SK-N-SH (cell line): ENCODE results near the gene SRRM4. TPM values are rescaled to one million over a fixed set of nuclear protein-coding genes. Genes with fewer than 3 reads are reported as not detected.

ENCODE experiments used
- CTCF ChIA-PET: fragments of 300-600, 350-600 bp; formaldehyde crosslinking; extraction: SDS; loops from one replicate; lab custom pipeline; 2021; lab: Yijun Ruan, JAX
- POLR2A ChIA-PET: fragments of 350-600 bp; sonication (Branson Sonifier 250); formaldehyde crosslinking; extraction: SDS; loops from one replicate; lab custom pipeline; 2020; ENCODE audit warnings: antibody characterized with exemption, inconsistent platforms; lab: Yijun Ruan, JAX
- DNase-seq: peaks from one replicate; pipeline ENCODE4 v3.0.0; 2012
- H2AFZ ChIP-seq: fragments of 200-600 bp; sonication (generic); 2 replicates; pipeline ENCODE4 v1.8.1; 2016; ENCODE audit warnings: antibody characterized with exemption, mild to moderate bottlenecking, low read depth
- H3F3A ChIP-seq: fragments of 200-600 bp; sonication (generic); replicated peaks from 2 replicates; pipeline ENCODE3; 2016; ENCODE audit warnings: antibody characterized with exemption, mild to moderate bottlenecking; ENCODE audit not compliant: insufficient read depth
- H3K27ac ChIP-seq, 2 experiments: fragments of 200-500 bp in 1 of 2; fragments of 200-600 bp in 1 of 2; sonication (Bioruptor generic) in 1 of 2; sonication (generic), shearing (Covaris generic) in 1 of 2; 2 replicates each; pipeline versions ENCODE4 v1.5.1 to v1.6.1; 2014 to 2016; ENCODE audit warnings: low read depth in 2 of 2, inconsistent platforms in 1 of 2, low read length in 1 of 2, mild to moderate bottlenecking in 1 of 2, mixed read lengths in 1 of 2
- H3K27me3 ChIP-seq: fragments of 200-600 bp; sonication (generic), shearing (Covaris generic); 2 replicates; pipeline ENCODE4 v1.6.1; 2016; ENCODE audit warnings: mixed run types; ENCODE audit not compliant: insufficient read depth
- H3K36me3 ChIP-seq, 2 experiments: fragments of 200-500 bp in 1 of 2; fragments of 200-600 bp in 1 of 2; sonication (Bioruptor generic) in 1 of 2; sonication (generic) in 1 of 2; replicated peaks in 1 of 2; 2 replicates each; pipeline versions ENCODE3 to v1.5.1; 2014 to 2016; ENCODE audit warnings: low read length in 1 of 2, mild to moderate bottlenecking in 1 of 2; ENCODE audit not compliant: insufficient read depth in 2 of 2, control insufficient read depth in 1 of 2
- H3K4me1 ChIP-seq, 2 experiments: fragments of 200-500 bp in 1 of 2; fragments of 200-600 bp in 1 of 2; sonication (Bioruptor generic) in 1 of 2; sonication (generic), shearing (Covaris generic) in 1 of 2; 2 replicates each; pipeline versions ENCODE4 v1.5.1 to v1.6.1; 2014 to 2016; ENCODE audit warnings: low read depth in 1 of 2, low read length in 1 of 2, mixed run types in 1 of 2; ENCODE audit not compliant: insufficient read depth in 2 of 2, control insufficient read depth in 1 of 2
- H3K4me2 ChIP-seq: fragments of 200-600 bp; sonication (generic), shearing (Covaris generic); 2 replicates; pipeline ENCODE4 v1.6.1; 2017; ENCODE audit warnings: mixed run types
- H3K4me3 ChIP-seq, 2 experiments: fragments of 200-500 bp in 1 of 2; fragments of 200-600 bp in 1 of 2; sonication (Bioruptor generic) in 1 of 2; sonication (generic), shearing (Covaris generic) in 1 of 2; 2 replicates each; pipeline versions ENCODE4 v1.5.1 to v1.8.1; 2014 to 2016; ENCODE audit warnings: low read depth in 2 of 2, inconsistent platforms in 1 of 2, low read length in 1 of 2, mild to moderate bottlenecking in 1 of 2, mixed read lengths in 1 of 2, moderate library complexity in 1 of 2
- H3K79me2 ChIP-seq: fragments of 200-600 bp; sonication (generic); 2 replicates; pipeline ENCODE4 v1.8.1; 2017; ENCODE audit warnings: mild to moderate bottlenecking; ENCODE audit not compliant: insufficient read depth
- H3K9ac ChIP-seq: fragments of 200-600 bp; sonication (generic); 2 replicates; pipeline ENCODE4 v1.6.1; 2017; ENCODE audit warnings: mixed run types
- H3K9me2 ChIP-seq: fragments of 200-600 bp; sonication (generic); 2 replicates; pipeline ENCODE4 v1.6.1; 2017; ENCODE audit warnings: mixed run types
- H3K9me3 ChIP-seq: fragments of 200-600 bp; sonication (generic); 2 replicates; pipeline ENCODE4 v1.6.1; 2017; ENCODE audit warnings: mixed run types, mild to moderate bottlenecking, moderate library complexity
- H4K20me1 ChIP-seq: fragments of 200-600 bp; sonication (generic); 2 replicates; pipeline ENCODE4 v1.6.1; 2017; ENCODE audit warnings: mild to moderate bottlenecking, mixed run types; ENCODE audit not compliant: insufficient read depth
- EZH2phosphoT487 ChIP-seq: fragments of 200-600 bp; sonication (generic); IDR thresholded peaks from 2 replicates; pipeline ENCODE4 v1.6.1; 2017; ENCODE audit warnings: low read depth, mixed run types, mild to moderate bottlenecking, antibody characterized with exemption, moderate library complexity, borderline replicate concordance
- FOSL2 ChIP-seq: IDR thresholded peaks from 2 replicates; pipeline ENCODE4 v1.4.0; 2012; ENCODE audit warnings: low read depth, mild to moderate bottlenecking, moderate library complexity, borderline replicate concordance
- FOXJ3 ChIP-seq: sonication (generic); formaldehyde crosslinking; IDR thresholded peaks from 2 replicates; pipeline ENCODE4 v1.5.1; 2020; ENCODE audit warnings: mild to moderate bottlenecking, missing genetic modification reagents
- GABPA ChIP-seq: IDR thresholded peaks from 2 replicates; pipeline ENCODE4 v1.4.0; 2012; ENCODE audit warnings: low read depth, mild to moderate bottlenecking
- JUND ChIP-seq: IDR thresholded peaks from 2 replicates; pipeline ENCODE4 v1.4.0; 2012
- NFIC ChIP-seq: IDR thresholded peaks from 2 replicates; pipeline ENCODE4 v1.4.0; 2012; ENCODE audit warnings: borderline replicate concordance
- RXRA ChIP-seq: IDR thresholded peaks from 2 replicates; pipeline ENCODE4 v1.4.0; 2012; ENCODE audit warnings: low read depth, mild to moderate bottlenecking, borderline replicate concordance
- SMC3 ChIP-seq: IDR thresholded peaks from 2 replicates; pipeline ENCODE4 v1.6.1; 2012; ENCODE audit warnings: low read depth, low read length, improper control_type of control experiment
- TEAD4 ChIP-seq: IDR thresholded peaks from 2 replicates; pipeline ENCODE4 v1.4.0; 2012; ENCODE audit warnings: mild to moderate bottlenecking, borderline replicate concordance; ENCODE audit not compliant: insufficient read depth
- WGBS: methylation state at CpG from one replicate; pipeline ENCODE4 v1.1.6; 2017; ENCODE audit warnings: low lambda C conversion rate; 5-methylcytosine and 5-hydroxymethylcytosine counted together
- polyA plus RNA-seq, 3 experiments: library from polyadenylated mRNA; depleted of rRNA; stranded (reverse); fragments of >200 nt; gene quantifications; 2 replicates each; pipeline ENCODE4 v1.2.3, GENCODE V29; 2012
- TF ChIP-seq, protein P1 (sequence below): IDR thresholded peaks from 2 replicates; pipeline ENCODE4 v1.4.0; 2012; ENCODE audit warnings: low read depth, borderline replicate concordance
- TF ChIP-seq, protein P2 (sequence below): IDR thresholded peaks from 2 replicates; pipeline ENCODE4 v1.4.0; 2012; ENCODE audit warnings: low read depth, borderline replicate concordance

SRRM4 gene
- polyA plus RNA-seq, 1 of the 3 experiments (the other 2 are of a cell fraction) = 0.03 TPM

DNA sequence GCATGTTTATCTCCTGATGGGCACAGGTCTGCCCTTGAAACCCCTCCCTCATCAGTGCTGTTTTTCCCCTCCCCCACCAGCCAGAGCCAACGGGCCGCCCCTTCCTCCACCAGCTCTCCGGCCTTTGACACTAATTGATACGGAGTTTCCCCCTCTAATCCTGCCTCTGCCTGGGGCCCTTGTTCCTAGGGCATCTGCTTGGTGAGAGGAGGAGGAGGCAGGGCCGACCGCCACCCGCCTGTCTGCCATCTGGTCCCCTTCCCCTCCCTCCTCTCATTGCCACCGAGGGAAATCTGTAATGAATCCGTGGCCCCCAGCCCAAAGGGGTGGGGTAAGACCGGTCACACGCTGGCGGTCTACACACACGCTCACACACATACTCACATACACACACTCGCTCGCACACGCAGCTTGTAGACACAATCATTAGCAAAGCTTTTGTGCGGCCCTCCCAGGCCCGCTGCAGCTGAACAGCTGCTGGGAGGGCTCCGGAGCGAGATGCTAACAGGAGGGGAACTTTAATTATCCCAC lies 27.4 kb downstream of the SRRM4 start (continued):
- TF ChIP-seq, protein P1, sequence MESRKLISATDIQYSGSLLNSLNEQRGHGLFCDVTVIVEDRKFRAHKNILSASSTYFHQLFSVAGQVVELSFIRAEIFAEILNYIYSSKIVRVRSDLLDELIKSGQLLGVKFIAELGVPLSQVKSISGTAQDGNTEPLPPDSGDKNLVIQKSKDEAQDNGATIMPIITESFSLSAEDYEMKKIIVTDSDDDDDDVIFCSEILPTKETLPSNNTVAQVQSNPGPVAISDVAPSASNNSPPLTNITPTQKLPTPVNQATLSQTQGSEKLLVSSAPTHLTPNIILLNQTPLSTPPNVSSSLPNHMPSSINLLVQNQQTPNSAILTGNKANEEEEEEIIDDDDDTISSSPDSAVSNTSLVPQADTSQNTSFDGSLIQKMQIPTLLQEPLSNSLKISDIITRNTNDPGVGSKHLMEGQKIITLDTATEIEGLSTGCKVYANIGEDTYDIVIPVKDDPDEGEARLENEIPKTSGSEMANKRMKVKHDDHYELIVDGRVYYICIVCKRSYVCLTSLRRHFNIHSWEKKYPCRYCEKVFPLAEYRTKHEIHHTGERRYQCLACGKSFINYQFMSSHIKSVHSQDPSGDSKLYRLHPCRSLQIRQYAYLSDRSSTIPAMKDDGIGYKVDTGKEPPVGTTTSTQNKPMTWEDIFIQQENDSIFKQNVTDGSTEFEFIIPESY = no peak

DNA sequence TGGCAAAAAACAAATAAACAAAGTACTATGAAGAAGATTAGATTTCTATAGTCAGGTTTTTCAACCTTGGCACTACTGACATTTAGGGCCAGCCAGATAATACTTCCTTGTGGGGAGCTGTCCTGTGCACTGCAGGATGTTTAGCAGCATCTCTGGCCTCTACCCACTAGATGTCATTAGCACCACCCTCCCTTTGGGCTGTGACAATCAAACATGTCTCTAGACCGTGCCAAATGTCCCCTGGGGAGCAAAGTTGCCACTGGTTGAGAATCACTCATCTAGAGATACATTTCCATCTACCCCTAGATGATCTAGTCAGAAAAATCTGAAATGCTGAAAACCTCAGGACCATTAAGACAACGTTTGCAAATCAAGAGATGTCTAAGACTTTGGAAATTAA lies 29.9 kb downstream of the SRRM4 start:
- H2AFZ ChIP-seq = no peak overlapping the region
- ChIA-PET CTCF (interaction anchor here (1.6 kb wide), 1 partner anchor 30 kb away, joined by 3 read pairs; the partner anchor contains the start of gene SRRM4), POLR2A (interaction anchor here (1.0 kb wide), 1 partner anchor 61 kb away, joined by 3 read pairs; no protein-coding TSS in a partner anchor)
- no peaks in the 10 kb centered on the region for H3K79me2 ChIP-seq
- peaks cover 0 to 32% of the 10 kb centered on the region in 2 experiments; a peak in 2 of 4 replicates for H3K4me1 ChIP-seq
- TF ChIP-seq GABPA (no peak), EZH2phosphoT487 (no peak)
- H3K4me2 ChIP-seq = no peak overlapping the region
- H3K9me2 ChIP-seq = no peaks in the 10 kb centered on the region
- H3K9ac ChIP-seq = no peak overlapping the region
- H3K27me3 ChIP-seq = no peaks in the 10 kb centered on the region
- DNase-seq = no peak
- H3F3A ChIP-seq = no peaks in the 10 kb centered on the region
- H3K36me3 ChIP-seq = no peaks in the 10 kb centered on the region
- no peak overlapping the region for H3K27ac ChIP-seq
- H4K20me1 ChIP-seq = no peaks in the 10 kb centered on the region
- WGBS = 0% methylated on average over 2 of the region's 2 CpGs
- H3K9me3 ChIP-seq = no peaks in the 10 kb centered on the region
- H3K4me3 ChIP-seq = no peak overlapping the region

DNA sequence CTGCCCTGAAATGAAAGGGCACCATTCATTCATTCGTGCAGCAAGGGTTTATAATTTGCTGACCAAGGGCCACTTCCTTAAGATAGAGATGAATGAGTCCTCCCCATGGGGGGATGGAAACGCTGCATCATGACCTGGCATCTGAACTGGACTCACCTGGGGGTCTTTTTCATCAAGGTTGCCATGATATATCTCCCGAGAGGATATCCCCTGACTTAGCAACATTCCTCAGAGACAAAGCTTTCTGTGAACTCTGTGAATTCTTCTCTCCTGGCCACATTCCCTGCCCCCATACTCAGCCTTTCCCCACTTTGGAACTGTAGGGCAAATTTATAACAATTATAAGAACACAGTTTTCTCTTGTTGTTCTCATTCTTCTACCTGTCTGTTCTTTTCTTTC lies 30.8 kb downstream of the SRRM4 start:
- 19% methylated on average over 3 of the region's 3 CpGs for WGBS

More for the DNA sequence above, 30.8 kb downstream of the SRRM4 start:
- no peaks in the 10 kb centered on the region for H3F3A ChIP-seq
- H3K4me1 ChIP-seq = peaks cover 0 to 22% of the 10 kb centered on the region in 2 experiments; a peak in 2 of 4 replicates
- no peak overlapping the region for H3K9ac ChIP-seq
- no peak for DNase-seq
- H3K27ac ChIP-seq = no peak overlapping the region
- no peak overlapping the region for H3K4me3 ChIP-seq
- no peak overlapping the region for H2AFZ ChIP-seq
- H3K4me2 ChIP-seq = no peak overlapping the region
- TF ChIP-seq TEAD4 (no peak), NFIC (no peak), FOXJ3 (no peak), FOSL2 (no peak), SMC3 (no peak), JUND (no peak), RXRA (no peak)
- TF ChIP-seq, protein P2, sequence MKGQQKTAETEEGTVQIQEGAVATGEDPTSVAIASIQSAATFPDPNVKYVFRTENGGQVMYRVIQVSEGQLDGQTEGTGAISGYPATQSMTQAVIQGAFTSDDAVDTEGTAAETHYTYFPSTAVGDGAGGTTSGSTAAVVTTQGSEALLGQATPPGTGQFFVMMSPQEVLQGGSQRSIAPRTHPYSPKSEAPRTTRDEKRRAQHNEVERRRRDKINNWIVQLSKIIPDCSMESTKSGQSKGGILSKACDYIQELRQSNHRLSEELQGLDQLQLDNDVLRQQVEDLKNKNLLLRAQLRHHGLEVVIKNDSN = no peak
- H3K27me3 ChIP-seq = no peaks in the 10 kb centered on the region
- ChIA-PET POLR2A (no interaction called here), CTCF (interaction anchor here (0.7 to 1.6 kb wide), 4 partner anchors 11 to 31 kb away, joined by 3 to 7 read pairs (median 4); partner anchors contain the start of gene SRRM4)
- no peaks in the 10 kb centered on the region for H3K79me2 ChIP-seq
- H3K9me2 ChIP-seq = no peaks in the 10 kb centered on the region
- H3K36me3 ChIP-seq = no peaks in the 10 kb centered on the region
- H4K20me1 ChIP-seq = no peaks in the 10 kb centered on the region
- no peaks in the 10 kb centered on the region for H3K9me3 ChIP-seq
